Mucosa of stomach (tissue), 1 donor: ENCODE data around the gene PTGES2.

ENCODE experiments used
- H3K27me3 ChIP-seq: one replicate; pipeline ENCODE4 v1.7.0; 2013; ENCODE audit warnings: mild to moderate bottlenecking, low read length; ENCODE audit not compliant: control insufficient read depth, insufficient read depth
- H3K36me3 ChIP-seq: one replicate; pipeline ENCODE4 v1.7.0; 2013; ENCODE audit warnings: low read length; ENCODE audit not compliant: control insufficient read depth, insufficient read depth
- H3K4me1 ChIP-seq: one replicate; pipeline ENCODE4 v1.7.0; 2013; ENCODE audit warnings: mild to moderate bottlenecking, low read length; ENCODE audit not compliant: control insufficient read depth, insufficient read depth
- H3K4me3 ChIP-seq: one replicate; pipeline ENCODE4 v1.7.0; 2013; ENCODE audit warnings: low read length
- H3K9ac ChIP-seq: one replicate; pipeline ENCODE4 v1.7.0; 2013; ENCODE audit warnings: mild to moderate bottlenecking, low read length, moderate library complexity
- H3K9me3 ChIP-seq: one replicate; pipeline ENCODE4 v1.7.0; 2013; ENCODE audit warnings: mild to moderate bottlenecking, low read length, moderate library complexity; ENCODE audit not compliant: control insufficient read depth
- donor health status: Pancreatic carcinoma.

The PTGES2 gene

GRCh38 chr9:128108269-128109049 is 19.1 kb downstream of the PTGES2 start:
- peaks cover 63% of the 10 kb centered on the region for H3K4me1 ChIP-seq
- H3K27me3 ChIP-seq: no peaks in the 10 kb centered on the region
- no peaks in the 10 kb centered on the region for H3K9me3 ChIP-seq
- no peak overlapping the region for H3K9ac ChIP-seq
- H3K36me3 ChIP-seq: peaks cover 33% of the 10 kb centered on the region
- no peak overlapping the region for H3K4me3 ChIP-seq

- Histone ChIP-seq H3K4me1 (peaks cover 70% of the 10 kb centered on the region), H3K4me3 (no peak overlapping the region), H3K36me3 (peaks cover 40% of the 10 kb centered on the region), H3K27me3 (no peaks in the 10 kb centered on the region), H3K9ac (no peak overlapping the region), H3K9me3 (no peaks in the 10 kb centered on the region)
Measured at GRCh38 chr9:128107468-128108268, 19.9 kb downstream of the PTGES2 start.

GRCh38 chr9:128106940-128107467 is 20.5 kb downstream of the PTGES2 start:
- no peak overlapping the region for H3K4me3 ChIP-seq
- H3K4me1 ChIP-seq: peaks cover 77% of the 10 kb centered on the region
- no peaks in the 10 kb centered on the region for H3K9me3 ChIP-seq
- no peaks in the 10 kb centered on the region for H3K27me3 ChIP-seq
- no peak overlapping the region for H3K9ac ChIP-seq
- peaks cover 44% of the 10 kb centered on the region for H3K36me3 ChIP-seq

GRCh38 chr9:128106181-128106939 is 21.2 kb downstream of the PTGES2 start:
- H3K4me3 ChIP-seq: no peak overlapping the region
- H3K4me1 ChIP-seq: peaks cover 83% of the 10 kb centered on the region
- H3K9ac ChIP-seq: peak overlapping the region; percentile 13
- H3K27me3 ChIP-seq: no peaks in the 10 kb centered on the region
- peaks cover 44% of the 10 kb centered on the region for H3K36me3 ChIP-seq
- no peaks in the 10 kb centered on the region for H3K9me3 ChIP-seq

- H3K4me3 ChIP-seq: no peak overlapping the region
Measured at GRCh38 chr9:128105538-128106175, 21.9 kb downstream of the PTGES2 start.

GRCh38 chr9:128104171-128104618 is 23.3 kb downstream of the PTGES2 start:
- Histone ChIP-seq H3K4me3 (no peak overlapping the region), H3K9me3 (no peaks in the 10 kb centered on the region), H3K36me3 (peaks cover 39% of the 10 kb centered on the region), H3K27me3 (no peaks in the 10 kb centered on the region), H3K4me1 (peaks cover 92% of the 10 kb centered on the region), H3K9ac (peak overlapping the region; percentile 44)

More at GRCh38 chr9:128105538-128106175, 21.9 kb downstream of the PTGES2 start:
- H3K9me3 ChIP-seq: no peaks in the 10 kb centered on the region
- peaks cover 39% of the 10 kb centered on the region for H3K36me3 ChIP-seq
- H3K4me1 ChIP-seq: peaks cover 85% of the 10 kb centered on the region
- H3K9ac ChIP-seq: peak overlapping the region; percentile 13
- H3K27me3 ChIP-seq: no peaks in the 10 kb centered on the region

GRCh38 chr9:128103589-128103962 is 24.0 kb downstream of the PTGES2 start:
- Histone ChIP-seq H3K9ac (peak overlapping the region; percentile 44), H3K27me3 (no peaks in the 10 kb centered on the region), H3K9me3 (no peaks in the 10 kb centered on the region), H3K4me1 (peaks cover 89% of the 10 kb centered on the region), H3K36me3 (peaks cover 39% of the 10 kb centered on the region), H3K4me3 (no peak overlapping the region)

- H3K27me3 ChIP-seq: no peaks in the 10 kb centered on the region
- peaks cover 36% of the 10 kb centered on the region for H3K36me3 ChIP-seq
- H3K4me1 ChIP-seq: peaks cover 87% of the 10 kb centered on the region
- H3K4me3 ChIP-seq: no peak overlapping the region
- peak overlapping the region; percentile 44 for H3K9ac ChIP-seq
- no peaks in the 10 kb centered on the region for H3K9me3 ChIP-seq
Measured at GRCh38 chr9:128102861-128103588, 24.5 kb downstream of the PTGES2 start.

- Histone ChIP-seq H3K9me3 (no peaks in the 10 kb centered on the region), H3K4me1 (peaks cover 87% of the 10 kb centered on the region), H3K27me3 (no peaks in the 10 kb centered on the region), H3K36me3 (peaks cover 28% of the 10 kb centered on the region), H3K9ac (peak overlapping the region; percentile 44), H3K4me3 (no peak overlapping the region)
Measured at GRCh38 chr9:128102196-128102595, 25.3 kb downstream of the PTGES2 start.

- no peak overlapping the region for H3K4me3 ChIP-seq
- H3K4me1 ChIP-seq: peaks cover 82% of the 10 kb centered on the region
- H3K9ac ChIP-seq: no peak overlapping the region
- H3K27me3 ChIP-seq: no peaks in the 10 kb centered on the region
- H3K9me3 ChIP-seq: no peaks in the 10 kb centered on the region
- H3K36me3 ChIP-seq: peaks cover 24% of the 10 kb centered on the region
Measured at GRCh38 chr9:128101690-128102089, 25.8 kb downstream of the PTGES2 start.

- H3K36me3 ChIP-seq: peaks cover 20% of the 10 kb centered on the region
- no peak overlapping the region for H3K4me3 ChIP-seq
Measured at GRCh38 chr9:128101231-128101661, 26.3 kb downstream of the PTGES2 start.

More at GRCh38 chr9:128101231-128101661, 26.3 kb downstream of the PTGES2 start:
- no peak overlapping the region for H3K9ac ChIP-seq
- no peaks in the 10 kb centered on the region for H3K9me3 ChIP-seq
- peaks cover 77% of the 10 kb centered on the region for H3K4me1 ChIP-seq
- H3K27me3 ChIP-seq: no peaks in the 10 kb centered on the region
